Fibroblast of the aortic adventitia (primary cell): ENCODE results near the gene ANKLE2. TPM values are rescaled to one million over a fixed set of nuclear protein-coding genes. Genes with fewer than 3 reads are reported as not detected.
"Not testable (repeated sequence)": the region's sequence is repeated elsewhere in the genome, so short reads cannot be mapped to it uniquely, and the experiment has no call there.

Experiments used
- DNase-seq: peaks from one replicate; pipeline ENCODE4 v3.0.0-alpha.2; 2010; ENCODE audit warnings: low read depth
- H3K4me3 ChIP-seq: 2 replicates; pipeline ENCODE4 v1.5.1; 2011; ENCODE audit warnings: low read depth, mild to moderate bottlenecking, control low read depth, low read length, moderate library complexity
- CTCF ChIP-seq: IDR thresholded peaks from 2 replicates; pipeline ENCODE4 v1.5.1; 2011; ENCODE audit warnings: mild to moderate bottlenecking, low read length, control low read depth, inconsistent platforms; ENCODE audit not compliant: insufficient read depth
- total RNA-seq: library from RNA; depleted of rRNA; stranded (reverse); fragments of >200 nt; gene quantifications from 2 replicates; pipeline ENCODE4 v1.2.3, GENCODE V29; 2012; ENCODE audit warnings: low replicate concordance

Gene ANKLE2
- total RNA-seq, 1 donor = 68.4 TPM

- no peak for TF ChIP-seq CTCF
- no peak overlapping the region for H3K4me3 ChIP-seq
These were observed 18.2 kb upstream of the ANKLE2 start for GRCh38 chr12:132779781-132780353.

GRCh38 chr12:132777614-132778013, 16.0 kb upstream of the ANKLE2 start:
- TF ChIP-seq CTCF = no peak
- no peak overlapping the region for H3K4me3 ChIP-seq
- no peak for DNase-seq

More at GRCh38 chr12:132779781-132780353, 18.2 kb upstream of the ANKLE2 start:
- DNase-seq = no peak

- no peak overlapping the region for H3K4me3 ChIP-seq
- peak; percentile 61 for DNase-seq
- no peak for TF ChIP-seq CTCF
These were observed 15.4 kb upstream of the ANKLE2 start for GRCh38 chr12:132776816-132777568.

GRCh38 chr12:132776230-132776625, 14.6 kb upstream of the ANKLE2 start:
- DNase-seq, H3K4me3 ChIP-seq: not testable (repeated sequence)

- DNase-seq = no peak
- TF ChIP-seq CTCF = no peak
- H3K4me3 ChIP-seq = no peak overlapping the region
These were observed 14.0 kb upstream of the ANKLE2 start for GRCh38 chr12:132775502-132776229.

- no peak for DNase-seq
- no peak overlapping the region for H3K4me3 ChIP-seq
- TF ChIP-seq CTCF = no peak
These were observed 13.1 kb upstream of the ANKLE2 start for GRCh38 chr12:132774646-132775275.

- H3K4me3 ChIP-seq = no peak overlapping the region
- DNase-seq = no peak
- TF ChIP-seq CTCF = no peak
These were observed 12.5 kb upstream of the ANKLE2 start for GRCh38 chr12:132774159-132774558.
